OCI-LY7 (cell line): ENCODE results near the gene KLF2. TPM values are rescaled to one million over a fixed set of nuclear protein-coding genes. Genes with fewer than 3 reads are reported as not detected.
A peak's percentile ranks its signal among the peaks of the same experiment; 100 is the strongest.

Experiments used
- BruUV-seq: library from RNA; stranded (reverse); fragments of 400-500 nt; replicated peaks from 2 replicates; lab custom pipeline; 2021; lab: Mats Ljungman, UMichigan
- CTCF ChIA-PET: fragments of 300-600 bp; sonication (Branson Sonifier 250); formaldehyde crosslinking; loops from one replicate; lab custom pipeline; 2022; ENCODE audit warnings: antibody characterized with exemption; ENCODE audit not compliant: unreplicated experiment; lab: Charles Lee
- POLR2A ChIA-PET: fragments of 300-600 bp; sonication (Branson Sonifier 250); formaldehyde crosslinking; loops from one replicate; lab custom pipeline; 2022; ENCODE audit warnings: antibody characterized with exemption; lab: Charles Lee
- DNase-seq: peaks from one replicate; pipeline ENCODE4 v3.0.0-alpha.2; 2015; ENCODE audit warnings: low spot score
- H2AFZ ChIP-seq: fragments of 200-600 bp; sonication (generic), shearing (Covaris generic); 2 replicates; pipeline ENCODE4 v1.6.1; 2014; ENCODE audit warnings: mild to moderate bottlenecking, antibody characterized with exemption, low read length, moderate library complexity
- H3K27ac ChIP-seq: fragments of 200-600 bp; sonication (generic); 2 replicates; pipeline ENCODE4 v1.5.1; 2014; ENCODE audit warnings: mixed run types, low read depth, mild to moderate bottlenecking, moderate library complexity, low read length, inconsistent platforms; ENCODE audit not compliant: poor library complexity, severe bottlenecking
- H3K36me3 ChIP-seq: fragments of 200-600 bp; sonication (generic); 2 replicates; pipeline ENCODE4 v1.6.1; 2014; ENCODE audit warnings: mild to moderate bottlenecking, antibody characterized with exemption, low read length, moderate library complexity, mixed read lengths; ENCODE audit not compliant: insufficient read depth
- H3K4me1 ChIP-seq: fragments of 200-600 bp; sonication (generic); 2 replicates; pipeline ENCODE4 v1.5.1; 2014; ENCODE audit warnings: mild to moderate bottlenecking, low read length; ENCODE audit not compliant: insufficient read depth, poor library complexity, severe bottlenecking
- H3K4me2 ChIP-seq: fragments of 200-600 bp; sonication (generic); 2 replicates; pipeline ENCODE4 v1.6.1; 2014; ENCODE audit warnings: mild to moderate bottlenecking, low read length
- H3K4me3 ChIP-seq: fragments of 200-600 bp; sonication (generic); 2 replicates; pipeline ENCODE4 v1.5.1; 2014; ENCODE audit warnings: mild to moderate bottlenecking, low read depth, low read length; ENCODE audit not compliant: poor library complexity, severe bottlenecking
- H3K79me2 ChIP-seq: fragments of 200-600 bp; sonication (generic); 2 replicates; pipeline ENCODE4 v1.6.1; 2016; ENCODE audit warnings: low read depth, mild to moderate bottlenecking, low read length, moderate library complexity, mixed read lengths; ENCODE audit not compliant: insufficient read depth
- H3K9me2 ChIP-seq: fragments of 200-600 bp; sonication (generic); 2 replicates; pipeline ENCODE4 v1.6.1; 2016; ENCODE audit warnings: mild to moderate bottlenecking, low read length, mixed read lengths; ENCODE audit not compliant: insufficient read depth
- H3K9me3 ChIP-seq: fragments of 200-600 bp; sonication (generic); 2 replicates; pipeline ENCODE4 v1.6.1; 2014; ENCODE audit warnings: mild to moderate bottlenecking, mixed run types, low read length, mixed read lengths
- H4K20me1 ChIP-seq: fragments of 200-600 bp; sonication (generic); 2 replicates; pipeline ENCODE4 v1.6.1; 2014; ENCODE audit warnings: mild to moderate bottlenecking, antibody characterized with exemption, low read length, moderate library complexity, mixed read lengths; ENCODE audit not compliant: insufficient read depth
- EZH2phosphoT487 ChIP-seq: fragments of 200-600 bp; sonication (generic); IDR thresholded peaks from 2 replicates; pipeline ENCODE4 v1.6.1; 2018; ENCODE audit warnings: low read depth, borderline replicate concordance, mild to moderate bottlenecking, mixed run types, antibody characterized with exemption, low read length, moderate library complexity, mixed read lengths
- intact Hi-C: fragments of 100-400 bp; cut with micrococcal nuclease; formaldehyde crosslinking; loops from one replicate; pipeline ENCODE4 v1.10.0; 2022; ENCODE audit not compliant: unreplicated experiment
- total RNA-seq, 2 experiments: library from RNA; depleted of rRNA in 1 of 2; stranded (reverse); fragments of >200 nt in 1 of 2; shearing (Covaris generic) in 1 of 2; gene quantifications; 2 replicates each; pipeline ENCODE4 v1.2.3, GENCODE V29; 2014 to 2022
- TF ChIP-seq, protein P1 (sequence below): fragments of 200-600 bp; sonication (generic); conservative IDR thresholded peaks from 2 replicates; pipeline ENCODE4 v1.5.1; 2014; ENCODE audit warnings: mild to moderate bottlenecking, antibody characterized with exemption, low read length, moderate library complexity, mixed read lengths

KLF2 gene
- total RNA-seq, 2 experiments from 2014 or later: 6.2 to 8.6 TPM

DNA sequence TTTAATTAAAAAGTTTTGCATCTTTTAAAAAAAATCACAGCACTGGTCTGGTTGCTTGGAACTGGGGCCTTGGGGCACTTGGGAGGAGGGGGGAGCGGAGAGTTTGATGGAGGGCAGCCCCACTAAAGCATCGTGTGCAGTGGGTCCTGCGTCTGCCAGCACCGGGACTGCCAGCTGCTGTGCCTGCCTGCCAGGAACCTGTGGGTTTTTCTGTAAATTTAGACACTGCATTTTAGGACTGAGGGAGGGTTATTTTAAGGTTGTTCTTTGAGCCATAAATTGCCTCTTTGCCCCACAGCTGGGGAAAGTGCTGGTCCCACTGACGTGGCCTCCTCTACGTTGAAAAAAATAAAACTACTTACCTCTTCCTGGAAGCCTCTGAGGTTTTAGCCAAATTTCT is 2.9 kb downstream of the KLF2 start:
- POLR2A ChIA-PET: interaction anchor here (1.0 to 2.6 kb wide), 5 partner anchors 12 to 69 kb away, joined by 3 to 12 read pairs (median 5); no protein-coding TSS in a partner anchor
- Histone ChIP-seq H4K20me1 (no peaks in the 10 kb centered on the region), H3K79me2 (no peaks in the 10 kb centered on the region), H3K4me1 (peaks cover 68% of the 10 kb centered on the region), H3K27ac (peak overlapping the region; percentile 69), H3K9me2 (no peaks in the 10 kb centered on the region), H3K9me3 (no peaks in the 10 kb centered on the region), H3K4me3 (peak overlapping the region; percentile 65), H3K4me2 (peak overlapping the region; percentile 82), H2AFZ (no peak overlapping the region), H3K36me3 (no peaks in the 10 kb centered on the region)
- no TSS peak for BruUV-seq
- CTCF ChIA-PET: interaction anchor here (1.4 kb wide), 1 partner anchor 15 kb away, joined by 5 read pairs; no protein-coding TSS in a partner anchor
- peak; percentile 73 for DNase-seq
- no peak for TF ChIP-seq EZH2phosphoT487
- TF ChIP-seq, protein P1, sequence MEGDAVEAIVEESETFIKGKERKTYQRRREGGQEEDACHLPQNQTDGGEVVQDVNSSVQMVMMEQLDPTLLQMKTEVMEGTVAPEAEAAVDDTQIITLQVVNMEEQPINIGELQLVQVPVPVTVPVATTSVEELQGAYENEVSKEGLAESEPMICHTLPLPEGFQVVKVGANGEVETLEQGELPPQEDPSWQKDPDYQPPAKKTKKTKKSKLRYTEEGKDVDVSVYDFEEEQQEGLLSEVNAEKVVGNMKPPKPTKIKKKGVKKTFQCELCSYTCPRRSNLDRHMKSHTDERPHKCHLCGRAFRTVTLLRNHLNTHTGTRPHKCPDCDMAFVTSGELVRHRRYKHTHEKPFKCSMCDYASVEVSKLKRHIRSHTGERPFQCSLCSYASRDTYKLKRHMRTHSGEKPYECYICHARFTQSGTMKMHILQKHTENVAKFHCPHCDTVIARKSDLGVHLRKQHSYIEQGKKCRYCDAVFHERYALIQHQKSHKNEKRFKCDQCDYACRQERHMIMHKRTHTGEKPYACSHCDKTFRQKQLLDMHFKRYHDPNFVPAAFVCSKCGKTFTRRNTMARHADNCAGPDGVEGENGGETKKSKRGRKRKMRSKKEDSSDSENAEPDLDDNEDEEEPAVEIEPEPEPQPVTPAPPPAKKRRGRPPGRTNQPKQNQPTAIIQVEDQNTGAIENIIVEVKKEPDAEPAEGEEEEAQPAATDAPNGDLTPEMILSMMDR: no peak; the same call in 1 of the 2 replicates
- intact Hi-C loops: loop anchor here (1.0 to 2.0 kb wide), 2 partner anchors 44 to 67 kb away; no protein-coding TSS in a partner anchor

DNA sequence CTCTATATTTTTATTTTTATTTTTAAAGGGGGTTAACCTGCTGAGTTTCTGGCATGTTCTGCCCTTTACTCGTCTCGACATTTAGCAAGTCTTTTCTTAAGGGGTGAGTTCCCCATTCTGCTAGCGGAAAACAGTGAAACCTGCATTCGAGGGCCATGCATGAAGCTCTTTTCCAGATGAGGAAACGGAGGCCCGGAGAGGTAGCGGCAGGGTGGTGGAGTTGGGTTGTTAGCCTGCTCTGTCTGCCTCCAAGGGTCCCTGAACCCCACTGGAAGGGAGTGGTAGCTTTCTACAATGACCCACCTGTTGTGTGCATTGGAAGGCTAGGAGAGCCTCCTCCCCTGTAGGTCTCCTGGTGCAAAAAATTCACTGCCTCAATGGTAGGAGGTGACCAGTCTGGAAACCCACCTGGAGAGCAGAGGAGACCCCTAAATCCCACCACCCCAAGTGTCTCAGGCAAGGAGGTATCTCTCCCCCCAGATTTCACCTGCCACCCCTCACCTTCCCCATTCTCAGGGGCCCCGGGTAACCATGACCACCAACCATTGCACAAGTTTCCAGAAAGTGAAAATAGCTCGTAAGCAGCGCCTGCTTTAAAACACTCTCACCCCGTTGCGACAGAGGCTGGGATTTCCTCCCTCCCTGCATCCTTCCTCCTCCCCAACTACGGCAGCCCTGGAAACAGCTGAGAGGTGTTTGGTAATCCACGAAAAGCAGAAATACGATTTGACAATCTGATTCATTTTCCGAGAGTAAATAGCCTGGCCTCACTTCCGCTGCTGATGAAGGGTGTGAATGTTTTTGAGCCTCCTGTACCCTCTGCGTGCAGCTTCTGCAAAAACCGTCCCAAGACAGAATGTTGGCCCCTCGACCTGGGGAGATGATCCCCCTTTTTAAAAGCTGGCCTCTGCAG is 3.5 kb downstream of the KLF2 start:
- H3K4me1 ChIP-seq: peaks cover 62% of the 10 kb centered on the region
- TF ChIP-seq EZH2phosphoT487: no peak
- TF ChIP-seq, protein P1: no peak
- peak overlapping the region; percentile 13; the same call in 1 of the 2 replicates for H2AFZ ChIP-seq
- BruUV-seq: TSS peak; percentile 51
- ChIA-PET CTCF (interaction anchor here (1.0 to 1.4 kb wide), 2 partner anchors 14 to 55 kb away, joined by 5 to 6 read pairs; no protein-coding TSS in a partner anchor), POLR2A (interaction anchor here (0.6 to 2.6 kb wide), 9 partner anchors 11 to 694 kb away, joined by 3 to 12 read pairs (median 5); no protein-coding TSS in a partner anchor)
- peak overlapping the region; percentile 69 for H3K27ac ChIP-seq
- no peaks in the 10 kb centered on the region for H3K9me3 ChIP-seq
- peak overlapping the region; percentile 82 for H3K4me2 ChIP-seq
- no peaks in the 10 kb centered on the region for H3K9me2 ChIP-seq
- no peaks in the 10 kb centered on the region for H3K36me3 ChIP-seq
- peak; percentile 68 for DNase-seq
- H3K79me2 ChIP-seq: no peaks in the 10 kb centered on the region
- H3K4me3 ChIP-seq: peak overlapping the region; percentile 65
- H4K20me1 ChIP-seq: no peaks in the 10 kb centered on the region
- intact Hi-C loops: loop anchor here (1.0 to 2.0 kb wide), 5 partner anchors 26 to 67 kb away; no protein-coding TSS in a partner anchor
